Stomach (tissue), 9 donors: ENCODE measurements around the gene TET2. TPM values are rescaled to one million over a fixed set of nuclear protein-coding genes. Genes with fewer than 3 reads are reported as not detected.

ENCODE experiments used
- DNase-seq, 2 donors: peaks; one replicate each; pipeline versions ENCODE4 v3.0.0 to v3.0.0-alpha.2; 2013 to 2019
- H3K27ac ChIP-seq, 5 donors: fragments of 200-600 bp in 4 of 5; sonication (generic) in 4 of 5; one replicate each; pipeline ENCODE4 v1.5.1; 2013 to 2019; ENCODE audit warnings: mild to moderate bottlenecking in 1 of 5, moderate library complexity in 1 of 5
- H3K27me3 ChIP-seq, 3 donors: fragments of 200-600 bp; sonication (generic); one replicate each; pipeline ENCODE4 v1.5.1; 2017 to 2019; ENCODE audit warnings: mixed run types in 1 of 3
- H3K36me3 ChIP-seq, 4 donors: fragments of 200-600 bp; sonication (generic); 1 replicate in 3 of 4; 2 replicates in 1 of 4; pipeline ENCODE4 v1.5.1; 2016 to 2019
- H3K4me1 ChIP-seq, 4 donors: fragments of 200-600 bp; sonication (generic); one replicate each; pipeline ENCODE4 v1.5.1; 2016 to 2019
- H3K4me3 ChIP-seq, 4 donors: fragments of 200-600 bp; sonication (generic) in 3 of 4; one replicate each; pipeline ENCODE4 v1.5.1; 2016 to 2019; ENCODE audit warnings: mild to moderate bottlenecking in 1 of 4
- H3K9me3 ChIP-seq, 4 donors: fragments of 200-600 bp; sonication (generic); one replicate each; pipeline ENCODE4 v1.5.1; 2016 to 2019
- EP300 ChIP-seq: sonication (generic); formaldehyde crosslinking; IDR thresholded peaks from one replicate; pipeline ENCODE4 v1.6.1; 2017; ENCODE audit warnings: antibody characterized with exemption
- POLR2A ChIP-seq, 4 donors: fragments of 450-650 bp; IDR thresholded peaks; one replicate each; pipeline ENCODE4 v1.6.1; 2016; ENCODE audit warnings: antibody characterized with exemption in 4 of 4, control low read depth in 2 of 4, mild to moderate bottlenecking in 1 of 4, moderate library complexity in 1 of 4
- POLR2AphosphoS5 ChIP-seq, 3 donors: sonication (generic); formaldehyde crosslinking; IDR thresholded peaks; one replicate each; pipeline ENCODE4 v1.6.1; 2016; ENCODE audit warnings: antibody characterized with exemption in 3 of 3
- WGBS, 5 donors: extraction: QIAGEN DNeasy Blood & Tissue Kit in 3 of 5; methylation state at CpG; one replicate each; pipeline versions ENCODE4 v1.1.5 to v1.1.7; 2013 to 2018; 5-methylcytosine and 5-hydroxymethylcytosine counted together
- intact Hi-C: fragments of 100-400 bp; cut with DNase I; formaldehyde crosslinking; loops from one replicate; pipeline ENCODE4 v1.15.1; 2023; ENCODE audit warnings: low total_unique reads
- polyA plus RNA-seq, 3 donors: library from polyadenylated mRNA; stranded (reverse); fragments of 200-250 nt; gene quantifications; one replicate each; pipeline ENCODE4 v1.2.3, GENCODE V29; 2013
- total RNA-seq, 5 donors: library from RNA; depleted of rRNA; stranded (reverse); fragments of >200 nt; gene quantifications; one replicate each; pipeline versions ENCODE4 v1.1.0 to v1.2.3, GENCODE V29; 2014 to 2016
- TF ChIP-seq, protein P1 (sequence below), 7 experiments: fragments of 450-650 bp in 4 of 7; fragments of 200-600 bp in 3 of 7; sonication (generic) in 3 of 7; IDR thresholded peaks; one replicate each; pipeline ENCODE4 v1.5.1; 2016 to 2019; ENCODE audit warnings: antibody characterized with exemption in 7 of 7, control low read depth in 2 of 7, mild to moderate bottlenecking in 1 of 7
- donor health status: healthy with polysubstance abuse.
- donor health status: Bipolar disorder and iron deficiency.
- donor health status: healthy.

TET2 gene
- total and polyA plus RNA-seq, 8 donors, result 1.7 to 30.3 (median 21.7) TPM

DNA sequence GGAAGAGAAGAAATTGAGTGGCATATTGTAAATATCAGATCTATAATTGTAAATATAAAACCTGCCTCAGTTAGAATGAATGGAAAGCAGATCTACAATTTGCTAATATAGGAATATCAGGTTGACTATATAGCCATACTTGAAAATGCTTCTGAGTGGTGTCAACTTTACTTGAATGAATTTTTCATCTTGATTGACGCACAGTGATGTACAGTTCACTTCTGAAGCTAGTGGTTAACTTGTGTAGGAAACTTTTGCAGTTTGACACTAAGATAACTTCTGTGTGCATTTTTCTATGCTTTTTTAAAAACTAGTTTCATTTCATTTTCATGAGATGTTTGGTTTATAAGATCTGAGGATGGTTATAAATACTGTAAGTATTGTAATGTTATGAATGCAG lies 132.6 kb downstream of the TET2 start:
- Histone ChIP-seq H3K4me3 (no peak overlapping the region), H3K27ac (no peak overlapping the region), H3K36me3 (peaks cover 15 to 28% (median 24%) of the 10 kb centered on the region in 4 donors), H3K9me3 (no peaks in the 10 kb centered on the region), H3K27me3 (no peaks in the 10 kb centered on the region), H3K4me1 (peaks cover 0 to 17% (median 0%) of the 10 kb centered on the region in 4 donors)
- no peak for DNase-seq
- intact Hi-C loops, result no loop called here
- WGBS, 5 donors, result 91 to 100% (median 96%) methylated on average over 1 of the region's 1 CpG
- TF ChIP-seq POLR2AphosphoS5 (IDR thresholded peaks at IDR 0.05) (no peak), POLR2A (IDR thresholded peaks at IDR 0.05) (no peak), EP300 (no peak)
- TF ChIP-seq, protein P1, sequence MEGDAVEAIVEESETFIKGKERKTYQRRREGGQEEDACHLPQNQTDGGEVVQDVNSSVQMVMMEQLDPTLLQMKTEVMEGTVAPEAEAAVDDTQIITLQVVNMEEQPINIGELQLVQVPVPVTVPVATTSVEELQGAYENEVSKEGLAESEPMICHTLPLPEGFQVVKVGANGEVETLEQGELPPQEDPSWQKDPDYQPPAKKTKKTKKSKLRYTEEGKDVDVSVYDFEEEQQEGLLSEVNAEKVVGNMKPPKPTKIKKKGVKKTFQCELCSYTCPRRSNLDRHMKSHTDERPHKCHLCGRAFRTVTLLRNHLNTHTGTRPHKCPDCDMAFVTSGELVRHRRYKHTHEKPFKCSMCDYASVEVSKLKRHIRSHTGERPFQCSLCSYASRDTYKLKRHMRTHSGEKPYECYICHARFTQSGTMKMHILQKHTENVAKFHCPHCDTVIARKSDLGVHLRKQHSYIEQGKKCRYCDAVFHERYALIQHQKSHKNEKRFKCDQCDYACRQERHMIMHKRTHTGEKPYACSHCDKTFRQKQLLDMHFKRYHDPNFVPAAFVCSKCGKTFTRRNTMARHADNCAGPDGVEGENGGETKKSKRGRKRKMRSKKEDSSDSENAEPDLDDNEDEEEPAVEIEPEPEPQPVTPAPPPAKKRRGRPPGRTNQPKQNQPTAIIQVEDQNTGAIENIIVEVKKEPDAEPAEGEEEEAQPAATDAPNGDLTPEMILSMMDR (IDR thresholded peaks at IDR 0.05), result no peak

DNA sequence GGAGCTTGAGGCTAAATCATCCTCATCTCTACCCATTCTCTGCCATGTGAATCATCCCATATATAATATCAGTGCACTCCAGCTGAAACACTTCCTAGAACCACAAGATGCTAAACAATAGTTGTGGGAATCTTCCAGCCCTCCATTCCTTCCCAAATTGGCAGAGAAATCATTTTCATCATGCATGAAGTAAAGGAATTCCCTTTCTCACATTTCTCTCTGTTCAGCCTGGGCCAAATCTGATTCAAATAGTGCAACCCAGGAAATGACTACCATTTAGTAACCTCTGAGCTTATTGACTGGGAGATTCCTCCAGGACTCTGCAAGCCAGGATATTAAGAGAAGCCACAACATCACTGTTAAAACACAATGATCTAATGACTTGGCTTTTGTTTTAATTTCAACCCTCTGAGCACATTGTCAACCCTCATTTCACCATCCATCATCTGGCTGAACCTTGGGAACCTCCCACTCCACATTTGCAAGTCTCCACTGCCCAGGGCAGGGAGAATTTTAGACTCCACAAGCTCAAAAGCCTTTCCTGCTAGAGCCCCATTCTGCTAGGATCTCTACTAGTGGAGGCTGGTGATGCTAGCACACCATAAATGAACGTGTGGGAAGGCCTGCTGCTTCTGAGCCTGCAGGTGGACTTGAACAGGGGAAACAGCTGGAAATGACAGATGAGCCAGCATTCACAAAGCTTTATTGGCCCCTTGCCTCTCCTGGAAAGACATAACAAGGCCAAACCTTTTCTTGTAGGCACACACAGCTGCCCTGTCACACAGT lies 133.9 kb downstream of the TET2 start:
- TF ChIP-seq, protein P1 (IDR thresholded peaks at IDR 0.05), result no peak
- TF ChIP-seq EP300, result no peak
- TF ChIP-seq POLR2A (IDR thresholded peaks at IDR 0.05), result no peak
- no peak for TF ChIP-seq POLR2AphosphoS5 (IDR thresholded peaks at IDR 0.05)
- no peaks in the 10 kb centered on the region for H3K9me3 ChIP-seq
- H3K27me3 ChIP-seq, result no peaks in the 10 kb centered on the region
- DNase-seq, result peak in 1 of 2 donors; percentile 37
- peaks cover 10 to 16% (median 13%) of the 10 kb centered on the region in 4 donors for H3K36me3 ChIP-seq
- H3K27ac ChIP-seq, result no peak overlapping the region
- intact Hi-C loops, result no loop called here
- WGBS, 5 donors, result 17 to 52% (median 27%) methylated on average over 1 of the region's 1 CpG
- H3K4me1 ChIP-seq, result peaks cover 0 to 17% (median 0%) of the 10 kb centered on the region in 4 donors
- H3K4me3 ChIP-seq, result no peak overlapping the region

DNA sequence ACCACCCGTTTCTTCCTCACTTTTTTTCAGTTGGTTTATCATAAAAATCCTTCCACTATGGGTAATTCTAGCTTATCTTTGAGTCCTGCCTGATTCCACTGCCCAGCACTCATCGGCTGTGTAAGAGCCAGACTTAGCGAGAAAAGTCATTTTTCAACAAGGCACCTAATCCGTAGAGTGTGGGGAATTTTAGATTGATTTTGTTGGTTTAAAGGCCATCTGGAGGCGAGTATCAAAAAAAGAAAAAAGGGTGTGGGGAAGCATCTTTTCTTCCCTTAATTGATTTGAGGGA lies 134.4 kb downstream of the TET2 start:
- Histone ChIP-seq H3K36me3 (peaks cover 4 to 11% (median 7%) of the 10 kb centered on the region in 4 donors), H3K4me1 (peaks cover 0 to 17% (median 0%) of the 10 kb centered on the region in 4 donors), H3K27ac (no peak overlapping the region), H3K9me3 (no peaks in the 10 kb centered on the region), H3K4me3 (no peak overlapping the region), H3K27me3 (no peaks in the 10 kb centered on the region)
- intact Hi-C loops, result no loop called here
- 49 to 76% (median 64%) methylated on average over 5 of the region's 5 CpGs for WGBS, 5 donors
- TF ChIP-seq POLR2A (IDR thresholded peaks at IDR 0.05) (no peak), POLR2AphosphoS5 (IDR thresholded peaks at IDR 0.05) (no peak), EP300 (no peak)
- TF ChIP-seq, protein P1 (IDR thresholded peaks at IDR 0.05), result no peak
- DNase-seq, result no peak

DNA sequence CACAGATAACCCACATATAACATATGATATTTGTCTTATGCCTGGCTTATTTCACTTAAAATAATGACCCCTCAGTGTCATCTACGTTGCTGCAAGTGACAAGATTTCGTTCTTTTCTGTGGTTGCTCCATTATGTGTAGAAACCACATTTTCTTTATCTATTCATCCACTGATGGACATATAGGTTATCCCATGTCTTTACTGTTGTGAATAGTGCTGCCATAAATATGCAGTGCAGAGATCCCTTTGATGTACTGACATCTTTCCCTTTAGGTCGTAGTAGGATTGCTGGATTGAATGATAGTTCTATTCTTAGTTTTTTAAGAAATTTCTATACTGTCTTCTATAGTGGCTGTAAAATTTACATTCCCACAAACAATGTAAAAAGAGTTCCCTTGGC lies 135.8 kb downstream of the TET2 start:
- peaks cover 0 to under 1% (median 0%) of the 10 kb centered on the region in 4 donors for H3K9me3 ChIP-seq
- no peaks in the 10 kb centered on the region for H3K36me3 ChIP-seq
- H3K4me1 ChIP-seq, result peaks cover 0 to 17% (median 0%) of the 10 kb centered on the region in 4 donors
- DNase-seq, result no peak
- no peak overlapping the region for H3K27ac ChIP-seq
- intact Hi-C loops, result no loop called here
- TF ChIP-seq POLR2AphosphoS5 (IDR thresholded peaks at IDR 0.05) (no peak), EP300 (no peak), POLR2A (IDR thresholded peaks at IDR 0.05) (no peak)
- TF ChIP-seq, protein P1 (IDR thresholded peaks at IDR 0.05), result no peak
- WGBS, 5 donors, result 77 to 86% (median 79%) methylated on average over 3 of the region's 3 CpGs
- H3K4me3 ChIP-seq, result no peak overlapping the region
- no peaks in the 10 kb centered on the region for H3K27me3 ChIP-seq
